ENCODE data around the gene PAF1.

GRCh38 chr19:39386557-39386956, 4.3 kb downstream of the PAF1 start:
- TF ChIP-seq, protein P1, sequence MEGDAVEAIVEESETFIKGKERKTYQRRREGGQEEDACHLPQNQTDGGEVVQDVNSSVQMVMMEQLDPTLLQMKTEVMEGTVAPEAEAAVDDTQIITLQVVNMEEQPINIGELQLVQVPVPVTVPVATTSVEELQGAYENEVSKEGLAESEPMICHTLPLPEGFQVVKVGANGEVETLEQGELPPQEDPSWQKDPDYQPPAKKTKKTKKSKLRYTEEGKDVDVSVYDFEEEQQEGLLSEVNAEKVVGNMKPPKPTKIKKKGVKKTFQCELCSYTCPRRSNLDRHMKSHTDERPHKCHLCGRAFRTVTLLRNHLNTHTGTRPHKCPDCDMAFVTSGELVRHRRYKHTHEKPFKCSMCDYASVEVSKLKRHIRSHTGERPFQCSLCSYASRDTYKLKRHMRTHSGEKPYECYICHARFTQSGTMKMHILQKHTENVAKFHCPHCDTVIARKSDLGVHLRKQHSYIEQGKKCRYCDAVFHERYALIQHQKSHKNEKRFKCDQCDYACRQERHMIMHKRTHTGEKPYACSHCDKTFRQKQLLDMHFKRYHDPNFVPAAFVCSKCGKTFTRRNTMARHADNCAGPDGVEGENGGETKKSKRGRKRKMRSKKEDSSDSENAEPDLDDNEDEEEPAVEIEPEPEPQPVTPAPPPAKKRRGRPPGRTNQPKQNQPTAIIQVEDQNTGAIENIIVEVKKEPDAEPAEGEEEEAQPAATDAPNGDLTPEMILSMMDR (IDR thresholded peaks at IDR 0.05 in 8 of 11, conservative IDR thresholded peaks at IDR 0.05 in 3 of 11) = no peak
- TF ChIP-seq POLR2A (IDR thresholded peaks at IDR 0.05) = no peak
- no peak for TF ChIP-seq POLR2AphosphoS5 (IDR thresholded peaks at IDR 0.05)

Measured in spleen (tissue), 7 donors.